Stimulated activated CD8-positive, alpha-beta memory T cell treated with anti-CD3 and anti-CD28 coated beads, Interleukin-4, amount 100 ng/mL, for 24 hours (primary cell): Measurements from ENCODE around the gene MCTP1.
"Not testable (repeated sequence)": the region's sequence is repeated elsewhere in the genome, so short reads cannot be mapped to it uniquely, and the experiment has no call there.

Source experiments
- DNase-seq: peaks from one replicate; pipeline ENCODE4 v3.0.0-alpha.2; 2020; ENCODE audit warnings: low read depth

The MCTP1 gene

DNA sequence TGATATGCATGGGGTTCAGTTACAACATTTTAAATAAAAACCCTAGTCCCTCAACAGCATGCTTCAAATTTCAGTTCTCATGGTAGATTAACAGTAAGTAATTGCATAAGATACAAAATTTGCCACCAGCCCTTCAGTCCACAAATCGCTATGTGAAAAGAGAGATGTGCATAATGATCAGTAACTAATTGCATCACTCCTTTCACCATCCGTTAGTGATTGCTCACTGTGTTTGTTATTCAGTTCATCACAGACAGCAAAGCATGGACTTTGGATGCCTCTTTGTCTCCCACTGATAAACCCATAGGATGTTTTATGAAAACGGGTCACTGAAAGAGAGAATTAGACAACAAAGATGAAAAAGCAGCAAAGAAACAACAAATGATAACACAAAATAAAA, 103.2 kb downstream of the MCTP1 start:
- DNase-seq, result no peak

DNA sequence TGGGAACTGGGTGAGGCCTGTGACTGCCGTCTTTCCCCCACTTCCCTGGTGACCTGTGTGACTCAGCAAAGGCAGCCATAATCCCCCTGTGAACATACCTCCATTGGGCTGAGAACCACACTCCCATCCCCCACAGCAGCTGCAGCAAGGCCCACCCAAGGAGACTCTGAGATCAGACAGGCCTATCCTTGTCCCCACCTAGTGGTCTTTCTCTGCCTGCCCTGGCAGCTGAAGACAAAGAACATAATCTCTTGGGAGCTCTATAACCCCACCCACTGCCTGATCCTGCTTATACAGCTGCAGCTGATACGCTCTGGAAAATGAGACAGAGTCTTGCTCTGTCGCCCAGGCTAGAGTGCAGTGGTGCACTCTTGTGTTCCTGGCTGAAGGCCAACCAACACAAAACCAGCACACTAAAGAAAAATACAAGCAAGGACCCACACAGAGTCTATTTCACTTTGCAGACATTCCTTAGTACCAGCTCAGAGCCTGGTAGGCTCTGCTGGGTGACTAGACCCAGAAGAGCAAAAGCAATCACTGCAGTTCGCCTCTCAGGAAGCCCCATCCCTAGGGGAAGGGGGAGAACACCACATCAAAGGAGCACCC, 106.7 kb downstream of the MCTP1 start:
- DNase-seq, result no peak

DNA sequence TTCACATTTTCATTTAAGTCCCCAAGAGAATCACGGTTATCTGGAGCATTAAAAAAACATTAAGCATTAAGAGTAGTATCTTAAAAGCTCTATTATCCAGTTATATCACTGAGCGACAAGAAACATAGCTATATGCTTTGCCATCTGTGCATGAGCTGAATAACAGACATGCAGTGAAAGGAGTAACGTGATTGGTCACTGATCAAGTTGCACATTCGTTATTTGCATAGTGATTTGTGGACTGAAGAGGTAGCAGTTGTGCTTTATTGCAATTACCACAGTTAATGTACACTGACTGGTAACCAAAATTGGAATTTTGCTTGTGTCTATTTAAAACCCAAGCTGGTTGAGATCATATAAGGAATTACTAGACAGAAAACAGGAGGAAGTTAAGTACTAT, 107.4 kb downstream of the MCTP1 start:
- no peak for DNase-seq

DNA sequence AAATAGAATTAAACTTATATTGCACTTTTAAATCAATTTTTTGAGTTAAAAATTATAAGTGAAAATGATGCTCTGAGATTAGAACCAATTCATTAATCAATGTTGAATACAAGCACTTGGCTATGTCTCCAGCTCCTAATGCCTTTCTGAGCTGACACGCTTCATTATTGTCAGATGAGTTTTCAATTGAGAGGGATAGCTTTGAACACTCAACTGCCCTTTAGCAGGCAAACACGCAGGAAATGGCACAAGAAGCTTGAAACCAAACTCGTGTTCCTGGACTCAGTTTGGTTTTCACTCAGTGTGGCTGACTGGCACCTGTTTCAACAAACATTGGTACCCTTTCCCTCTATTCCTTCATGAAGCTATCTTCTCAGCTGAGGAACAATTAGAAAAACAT, 109.8 kb downstream of the MCTP1 start:
- DNase-seq, result no peak

DNA sequence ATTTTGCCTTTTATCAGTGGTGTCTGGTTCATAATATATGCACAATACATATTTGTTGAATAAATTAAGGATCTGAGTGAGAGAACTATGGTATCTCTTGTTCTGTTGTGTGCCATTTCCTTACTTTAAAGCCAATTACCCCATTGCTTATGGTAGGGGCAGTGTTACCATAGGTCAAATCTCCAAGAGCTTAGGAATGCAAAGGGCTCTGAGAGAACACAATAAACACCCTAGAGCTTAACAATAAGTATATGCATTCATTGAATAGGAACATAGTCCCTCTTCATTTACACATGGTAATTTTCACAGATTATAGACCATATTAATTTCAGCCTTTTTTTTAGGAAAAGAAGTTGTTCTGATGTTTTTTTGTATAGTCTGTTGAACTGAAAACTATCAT, 112.2 kb downstream of the MCTP1 start:
- no peak for DNase-seq

DNA sequence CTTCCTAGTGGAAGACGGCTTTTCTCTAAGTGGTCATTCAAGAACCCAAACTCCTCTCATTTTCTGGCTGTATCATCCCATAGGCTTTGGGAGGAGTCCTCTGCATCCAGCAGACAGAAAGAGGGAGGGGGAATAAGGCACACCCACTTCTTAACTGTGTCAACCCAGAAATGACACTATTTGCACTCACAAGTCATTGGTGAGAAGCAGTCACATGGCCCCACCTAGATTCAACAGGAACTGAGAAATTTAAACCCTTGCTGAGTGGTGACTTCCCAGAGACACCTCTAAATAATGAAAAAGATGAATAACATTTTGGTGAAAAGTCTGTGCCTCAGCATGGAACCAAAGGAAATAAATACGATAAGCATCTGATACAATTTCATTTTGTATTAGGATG, 120.0 kb downstream of the MCTP1 start:
- DNase-seq, result no peak

DNA sequence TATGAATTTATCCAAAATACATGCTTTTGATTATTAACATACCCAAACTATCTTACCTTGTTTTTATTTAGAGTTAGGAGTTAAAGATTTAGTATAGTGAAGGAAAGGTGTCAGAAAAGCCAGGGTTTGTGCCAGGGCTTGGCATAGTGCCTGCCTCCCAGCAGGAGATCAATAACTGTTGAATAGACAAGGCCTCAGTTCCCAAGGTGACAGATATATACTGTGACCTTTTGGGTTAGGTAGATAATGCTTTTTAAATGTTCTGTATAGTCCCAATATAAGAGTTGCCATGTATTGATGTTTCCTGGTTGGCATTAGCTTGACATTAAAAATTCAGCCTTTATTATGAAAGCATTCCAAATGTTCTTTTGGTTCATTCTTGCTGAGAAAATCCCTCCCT, 121.8 kb downstream of the MCTP1 start:
- DNase-seq, result no peak

DNA sequence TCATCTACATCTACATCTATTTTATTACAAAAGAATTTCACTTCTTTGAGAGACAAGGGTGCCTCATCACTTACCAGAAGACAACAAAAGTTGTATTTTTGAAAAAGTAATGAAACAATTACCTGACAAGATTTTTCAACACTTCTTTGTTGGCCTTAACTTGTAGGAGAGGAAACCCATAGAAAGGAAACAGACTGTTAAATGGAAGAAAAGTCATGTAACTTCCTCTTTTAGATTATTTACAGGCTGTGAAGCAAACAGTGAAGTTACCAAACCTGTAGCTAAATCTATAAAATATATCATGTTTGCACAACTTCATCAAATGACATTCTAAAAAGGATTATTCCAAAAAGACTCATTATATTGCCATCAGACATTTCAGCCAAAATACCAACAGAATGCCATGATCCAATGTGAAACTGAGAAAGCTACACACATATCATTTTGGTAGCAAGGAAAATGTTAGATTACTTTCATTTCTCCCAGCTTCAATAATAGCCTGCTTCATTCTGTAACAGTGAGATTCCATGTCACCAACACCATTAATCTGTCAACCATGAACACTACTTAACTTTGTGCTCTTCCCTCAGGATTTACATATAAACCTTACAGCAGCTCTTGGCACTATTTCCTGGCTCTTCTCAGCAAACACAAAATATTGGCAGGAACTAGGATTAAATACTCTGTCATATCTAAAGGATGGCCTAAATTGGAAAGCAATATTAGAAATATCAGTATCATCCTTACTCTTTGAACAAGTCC, 122.5 kb downstream of the MCTP1 start:
- DNase-seq, result no peak

DNA sequence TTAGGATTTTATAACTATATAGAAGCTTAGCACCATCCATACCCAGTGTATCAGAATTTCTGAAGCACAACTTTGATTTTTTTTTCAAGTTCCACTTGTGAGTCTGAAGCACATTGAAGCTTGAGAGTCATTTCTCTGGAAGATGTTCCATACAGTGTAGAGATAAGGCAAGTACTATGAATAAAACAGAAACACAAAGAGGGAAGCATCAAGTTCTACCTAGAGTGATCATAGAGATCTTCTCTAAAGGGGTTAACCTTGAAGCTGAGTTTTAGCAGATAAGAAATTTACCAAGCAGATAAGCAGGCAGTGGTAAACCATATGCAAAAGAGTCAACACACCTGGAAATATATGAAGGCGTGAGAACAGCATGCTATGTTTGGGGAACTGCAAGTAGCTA, 125.3 kb downstream of the MCTP1 start:
- no peak for DNase-seq

DNA sequence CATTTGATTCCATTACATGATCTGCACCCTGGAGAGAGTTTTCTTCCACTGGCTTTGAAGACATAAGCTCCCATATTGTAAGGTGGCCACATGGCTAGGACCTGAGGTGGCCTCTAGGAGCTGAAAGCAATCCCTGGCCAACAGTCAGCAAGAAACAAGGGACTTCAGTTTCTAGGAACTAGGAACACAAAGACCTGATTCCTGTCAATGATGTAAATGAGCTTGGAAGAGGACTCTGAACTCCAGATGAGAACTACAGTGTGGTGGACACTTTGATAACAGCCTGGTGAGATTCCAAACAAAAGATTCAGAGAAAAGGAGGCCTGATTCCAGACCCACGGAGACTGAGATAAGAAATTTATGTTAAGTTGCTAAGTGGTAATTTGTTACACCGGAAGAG, 129.0 kb downstream of the MCTP1 start:
- DNase-seq, result no peak

DNA sequence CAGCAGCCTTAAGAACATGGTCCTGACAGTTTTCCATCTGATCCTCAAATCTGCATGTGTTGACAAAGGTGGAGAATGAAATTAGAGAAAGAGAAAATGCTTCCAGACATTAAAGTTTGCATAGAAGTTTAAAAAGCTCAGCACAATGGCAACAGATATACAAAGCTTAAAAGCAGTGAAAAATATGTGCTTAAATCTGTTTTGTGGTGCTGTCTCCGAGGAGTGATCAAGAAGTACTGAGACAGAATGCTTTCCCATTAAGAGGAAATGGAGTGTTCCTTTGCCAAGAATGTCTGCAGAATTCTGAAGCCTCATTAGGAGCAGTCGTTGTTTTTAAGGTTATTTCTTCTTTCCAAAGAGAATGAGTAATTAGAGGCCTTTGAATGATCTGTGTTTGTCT, 131.4 kb downstream of the MCTP1 start:
- no peak for DNase-seq

DNA sequence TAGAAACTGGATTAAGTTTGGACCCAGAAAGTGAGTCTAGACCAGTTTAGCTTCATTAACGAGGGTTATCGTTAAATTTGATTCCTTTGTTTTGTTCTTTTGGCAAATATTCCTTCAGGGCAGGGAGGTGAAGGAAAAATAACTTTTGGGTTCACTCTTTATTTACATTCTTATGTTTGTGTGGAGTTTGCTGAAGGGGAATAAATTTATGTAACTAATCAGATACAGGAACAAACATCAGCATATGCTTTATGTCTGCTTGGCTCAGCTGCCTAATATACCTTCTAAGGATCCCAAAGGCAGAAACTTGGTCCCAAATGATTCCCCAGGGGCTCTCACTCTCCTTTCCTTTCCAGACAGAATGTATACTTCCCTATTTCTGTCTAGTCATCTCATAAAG, 132.4 kb downstream of the MCTP1 start:
- no peak for DNase-seq

DNA sequence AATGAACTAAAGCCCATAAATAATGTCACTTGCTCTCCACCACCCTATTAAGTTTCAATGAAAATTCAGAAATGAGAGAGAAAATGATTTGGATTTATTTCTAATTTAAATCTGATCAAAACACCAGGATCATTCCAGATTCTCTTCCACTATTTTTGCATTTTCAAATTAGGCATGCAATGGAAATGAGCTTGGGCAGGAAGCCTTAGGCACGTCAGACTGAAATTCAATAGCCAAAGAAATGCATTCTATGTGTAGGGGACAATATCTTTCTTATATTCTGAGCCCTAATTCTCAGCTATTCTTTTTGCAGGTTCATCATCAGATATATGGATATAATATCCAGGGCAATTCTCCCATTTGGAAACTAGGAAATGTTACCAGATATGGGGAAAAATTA, 132.8 kb downstream of the MCTP1 start:
- DNase-seq, result no peak

DNA sequence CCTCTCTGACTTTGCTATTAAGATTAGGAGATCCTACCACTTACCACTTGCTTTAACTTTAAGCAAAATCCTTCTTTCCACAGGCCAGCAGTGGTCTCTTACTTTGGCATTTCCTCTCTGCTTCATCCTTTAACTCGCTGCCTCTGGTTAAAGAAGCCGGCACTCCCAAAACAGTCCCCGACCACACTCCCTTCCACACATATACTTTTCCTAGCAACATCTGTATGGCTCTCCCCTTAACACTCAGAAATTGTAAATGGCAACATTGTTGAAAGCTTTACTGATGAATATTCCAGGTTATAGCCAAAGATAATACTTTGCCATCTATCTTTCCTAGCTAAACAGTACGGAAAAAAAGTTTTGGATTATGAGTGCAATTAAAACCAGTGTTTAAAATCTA, 133.2 kb downstream of the MCTP1 start:
- DNase-seq, result no peak

DNA sequence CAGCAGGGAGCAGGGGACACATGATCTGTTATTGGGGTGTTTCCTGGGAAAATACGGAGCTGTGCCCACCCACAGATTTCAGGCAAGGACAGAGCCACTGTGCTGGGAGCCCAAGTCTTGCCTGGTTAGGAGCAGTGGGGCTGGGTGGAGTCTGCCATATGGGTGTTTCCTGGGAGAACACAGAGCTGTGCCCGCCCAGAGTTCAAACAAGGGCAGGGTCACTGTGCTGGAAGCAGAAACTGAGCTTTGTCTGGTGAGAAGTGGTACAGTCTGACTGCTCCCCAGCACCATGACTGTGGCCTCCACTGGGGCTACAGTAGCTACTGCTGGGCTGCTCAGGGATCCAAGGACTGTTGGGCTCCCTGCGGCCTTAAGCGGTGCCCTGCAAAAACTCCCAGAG, 135.5 kb downstream of the MCTP1 start:
- DNase-seq, result no peak

DNA sequence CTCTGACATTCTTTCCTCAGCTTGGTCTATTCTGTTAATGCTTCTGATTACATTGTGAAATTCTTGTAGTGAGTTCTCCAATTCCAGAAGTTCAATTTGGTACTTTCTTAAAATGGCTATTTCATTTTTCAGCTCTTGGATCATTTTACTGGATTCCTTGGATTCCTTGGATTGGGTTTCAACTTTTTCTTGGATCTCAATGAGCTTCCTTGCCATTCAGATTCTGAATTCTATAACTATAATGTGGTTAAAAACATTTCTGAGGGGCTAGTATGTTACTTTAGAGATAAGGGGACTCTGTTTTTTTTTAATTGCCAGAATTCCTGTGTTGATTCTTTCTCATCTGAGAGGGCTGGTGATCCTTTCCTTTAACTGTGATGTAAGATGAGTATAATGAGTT, 136.4 kb downstream of the MCTP1 start:
- DNase-seq, result no peak

DNA sequence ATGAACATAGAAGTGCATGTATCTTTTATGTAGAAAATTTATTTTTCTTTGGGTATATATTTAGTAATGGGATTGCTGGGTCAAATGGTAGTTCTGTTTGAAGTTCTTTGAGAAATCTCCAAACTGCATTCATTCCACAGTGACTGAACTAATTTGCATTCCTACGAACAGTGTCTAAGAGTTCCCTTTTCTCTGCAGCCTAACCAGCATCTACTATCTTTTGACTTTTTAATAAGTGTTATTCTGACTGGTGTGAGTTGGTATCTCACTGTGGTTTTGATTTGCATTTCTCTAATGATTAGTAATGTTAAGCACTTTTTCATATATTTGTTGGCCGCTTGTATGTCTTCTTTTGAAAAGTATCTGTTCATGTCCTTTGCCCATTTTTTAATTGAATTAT, 141.0 kb downstream of the MCTP1 start:
- DNase-seq, result not testable (repeated sequence)

DNA sequence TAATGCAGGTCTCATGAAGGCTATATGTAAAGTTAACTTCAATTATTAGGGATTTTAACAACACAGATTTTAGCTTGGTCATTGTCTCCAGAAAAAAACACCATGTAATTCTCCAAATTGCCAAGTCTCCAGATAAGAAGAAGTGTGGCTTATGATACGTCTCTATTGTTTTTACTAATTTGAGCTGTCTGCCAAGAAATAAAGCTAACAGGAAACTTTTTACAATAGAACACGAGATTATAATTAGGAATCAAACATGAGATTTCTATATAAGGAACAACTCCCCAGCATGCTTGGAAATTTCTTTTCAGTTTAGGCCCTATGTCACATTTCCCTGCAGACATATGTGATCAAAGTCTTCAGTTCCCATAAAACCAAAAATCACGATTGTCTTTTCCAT, 142.7 kb downstream of the MCTP1 start:
- DNase-seq, result no peak

DNA sequence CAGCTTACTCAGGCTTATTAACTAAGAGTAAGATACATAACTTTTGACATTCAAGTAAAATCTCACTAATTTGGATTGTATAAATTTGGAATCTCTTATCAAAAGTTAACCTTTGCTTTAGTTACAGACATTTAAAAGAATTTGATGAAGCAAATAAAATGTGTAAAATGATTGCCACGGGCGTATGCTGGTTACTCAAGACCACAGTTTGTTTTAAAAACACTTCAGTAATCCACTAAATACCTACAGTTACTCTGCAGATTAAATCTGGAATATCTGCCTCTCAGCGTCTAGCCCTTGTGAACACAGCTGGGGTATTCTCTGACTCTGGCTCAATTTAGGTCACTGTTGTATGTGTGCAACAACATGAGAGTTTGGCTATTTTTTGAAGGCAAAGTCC, 143.8 kb downstream of the MCTP1 start:
- DNase-seq, result no peak

DNA sequence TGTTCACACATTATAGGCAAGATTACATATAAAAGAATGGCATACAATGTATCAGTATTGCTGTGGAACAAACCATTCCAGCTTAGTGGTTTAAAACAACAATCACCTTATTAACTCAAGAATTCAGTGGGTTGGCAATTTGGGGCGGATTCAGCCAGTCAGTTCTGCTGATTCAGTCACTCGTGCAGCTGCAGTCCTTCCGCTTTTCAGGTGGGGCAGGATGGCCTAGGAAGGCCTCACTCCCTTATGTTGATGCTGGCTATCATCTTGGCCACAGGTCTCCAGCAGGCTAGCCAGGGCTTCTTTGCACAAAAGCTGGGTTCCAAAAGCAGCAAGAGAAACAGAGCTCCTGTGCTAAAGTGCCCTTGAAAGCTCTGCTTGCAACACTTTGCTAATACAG, 150.6 kb downstream of the MCTP1 start:
- no peak for DNase-seq

DNA sequence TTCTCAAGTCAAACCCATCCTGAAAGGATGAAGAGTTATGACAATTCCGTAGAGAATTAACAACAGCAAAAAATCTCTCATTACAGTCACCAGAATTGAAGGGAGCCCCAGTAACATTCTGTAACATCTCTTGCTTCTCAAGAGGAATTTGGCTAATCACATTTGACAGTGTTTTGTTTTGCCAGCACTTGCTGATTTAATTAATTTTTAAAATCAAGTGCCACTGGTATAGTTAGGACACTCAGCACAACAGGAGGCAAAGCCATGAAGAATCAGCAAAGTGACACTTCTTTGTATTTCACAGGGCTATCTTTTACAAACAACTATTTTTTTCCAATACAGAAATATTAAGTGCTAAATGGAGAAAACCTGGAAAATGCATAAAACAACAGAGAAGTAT, 152.8 kb downstream of the MCTP1 start:
- no peak for DNase-seq

DNA sequence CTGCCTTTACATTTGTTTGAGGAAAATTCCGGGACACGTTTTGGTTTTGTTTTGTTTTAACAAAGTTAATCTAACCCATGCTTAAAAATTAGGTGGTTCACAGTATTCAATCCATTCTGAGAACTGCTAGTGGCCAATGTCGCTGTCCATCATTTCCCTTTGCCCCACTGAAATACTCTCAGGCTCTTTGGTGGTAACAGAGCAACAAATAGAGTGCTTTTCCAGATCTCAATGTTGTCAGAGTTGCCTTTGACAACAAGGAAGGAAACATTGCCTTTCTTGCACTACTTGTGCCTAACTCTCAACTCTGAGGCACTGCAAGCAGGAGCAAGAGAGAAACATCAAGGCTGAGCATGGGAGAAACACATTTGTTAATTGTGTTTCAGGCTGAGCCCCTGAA, 154.0 kb downstream of the MCTP1 start:
- DNase-seq, result no peak

DNA sequence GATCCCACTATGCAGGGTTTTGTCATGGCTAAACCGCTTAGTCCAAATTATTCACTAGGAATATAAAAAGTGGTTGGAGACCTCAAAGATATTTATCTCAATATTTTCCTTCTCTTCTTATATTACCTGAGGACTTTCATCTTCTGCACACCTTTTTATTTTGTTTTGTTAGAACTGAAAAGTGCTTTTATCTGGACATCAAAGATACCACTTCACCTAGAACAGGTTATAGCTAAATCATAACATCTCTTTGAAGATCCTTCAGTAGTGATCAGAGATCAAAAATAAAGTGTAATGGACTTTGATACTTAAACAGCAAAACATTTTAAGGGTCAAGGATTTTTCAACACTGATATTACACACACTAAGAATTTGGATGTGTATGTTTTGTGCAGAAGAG, 160.2 kb downstream of the MCTP1 start:
- no peak for DNase-seq

DNA sequence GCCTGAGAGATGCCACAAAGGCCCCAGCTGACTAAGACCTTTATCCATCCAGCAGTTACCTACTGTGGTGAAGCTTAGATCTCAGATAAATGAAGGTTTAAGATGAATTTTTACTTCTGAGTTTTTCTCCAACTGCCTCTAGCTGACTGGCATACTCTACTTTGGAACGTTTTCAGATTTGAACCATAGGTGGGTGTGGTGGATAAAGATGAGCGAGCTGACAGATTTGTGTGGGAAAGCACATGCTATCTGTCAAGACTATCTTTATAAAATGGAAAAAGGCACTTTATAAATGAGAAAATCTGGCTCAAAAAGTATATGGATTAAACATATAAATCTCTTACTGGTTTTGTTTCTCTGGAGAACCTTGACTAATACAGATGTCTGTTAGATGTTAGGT, 160.8 kb downstream of the MCTP1 start:
- no peak for DNase-seq
